ENCODE results near the gene NAA60.
"Not testable (repeated sequence)": the region's sequence is repeated elsewhere in the genome, so short reads cannot be mapped to it uniquely, and the experiment has no call there.

Gene NAA60

DNA sequence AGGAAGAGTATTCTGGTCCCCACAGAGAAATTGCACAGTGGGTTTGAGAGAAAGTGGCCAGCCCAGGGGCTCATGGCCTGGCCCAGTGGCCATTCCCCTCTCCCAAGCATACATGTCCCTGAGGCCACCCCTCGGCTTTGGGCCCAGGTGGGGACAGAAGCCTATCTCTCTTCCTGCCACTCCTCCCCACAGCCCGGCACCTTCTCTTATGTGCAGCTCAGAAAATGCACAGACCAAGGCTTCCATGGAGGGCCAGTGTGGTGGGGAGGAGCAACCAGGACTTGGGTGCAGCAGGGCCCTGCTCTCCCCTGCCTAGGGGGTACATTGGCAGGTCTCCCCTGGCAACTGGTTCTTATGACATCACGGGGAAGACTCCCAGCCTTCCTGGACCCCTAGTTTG is 51.7 kb downstream of the NAA60 start, which contains the start of gene C16orf90:
TSS of gene C16orf90 (minus strand) at position 314 of the 400 bp plus-strand sequence. CDS start at position 246, 68 bp downstream.
- Histone ChIP-seq H3K79me2 (ENCODE audit: control insufficient read depth, insufficient read depth, low read length, unreplicated experiment) (no peaks in the 10 kb centered on the region), H3K27me3 (ENCODE audit: insufficient read depth, low read length) (no peaks in the 10 kb centered on the region), H3K4me3 (ENCODE audit: low read depth, low read length) (no peak within 1 kb of the TSS), H3K36me3 (ENCODE audit: insufficient read depth, low read length) (no peaks in the 10 kb centered on the region), H3K27ac (ENCODE audit: low read depth, low read length) (no peak within 1 kb of the TSS), H2AFZ (ENCODE audit: low read length, unreplicated experiment) (no peak within 1 kb of the TSS), H3K4me1 (ENCODE audit: control insufficient read depth, insufficient read depth, low read length, unreplicated experiment) (no peaks in the 10 kb centered on the region)

DNA sequence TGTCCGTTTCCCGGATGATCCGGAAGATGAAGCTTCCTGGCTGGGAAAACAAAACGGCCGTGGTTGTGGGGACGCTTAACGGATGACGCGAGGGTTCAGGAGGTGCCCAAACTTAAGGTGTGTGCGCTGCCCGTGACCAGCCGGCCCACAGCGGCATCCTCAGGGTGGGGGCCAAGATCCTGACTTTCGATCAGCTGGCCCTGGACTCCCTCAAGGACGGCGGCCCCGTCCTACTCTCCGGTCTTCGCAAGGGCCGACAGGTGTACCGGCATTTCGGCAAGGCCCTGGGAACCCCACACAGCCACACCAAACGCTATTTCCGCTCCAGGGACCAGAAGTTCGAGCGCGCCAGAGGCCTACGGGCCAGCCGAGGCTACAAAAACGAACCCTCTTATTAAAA is 52.9 kb downstream of the NAA60 start:
- H3K79me2 ChIP-seq (ENCODE audit: control insufficient read depth, insufficient read depth, low read length, unreplicated experiment): no peaks in the 10 kb centered on the region
- no peak overlapping the region for H3K27ac ChIP-seq (ENCODE audit: low read depth, low read length)
- H3K36me3 ChIP-seq (ENCODE audit: insufficient read depth, low read length): no peaks in the 10 kb centered on the region
- H3K27me3 ChIP-seq (ENCODE audit: insufficient read depth, low read length): no peaks in the 10 kb centered on the region
- H3K4me3 ChIP-seq (ENCODE audit: low read depth, low read length): no peak overlapping the region
- H3K4me1 ChIP-seq (ENCODE audit: control insufficient read depth, insufficient read depth, low read length, unreplicated experiment): no peaks in the 10 kb centered on the region
- no peak overlapping the region for H2AFZ ChIP-seq (ENCODE audit: low read length, unreplicated experiment)

DNA sequence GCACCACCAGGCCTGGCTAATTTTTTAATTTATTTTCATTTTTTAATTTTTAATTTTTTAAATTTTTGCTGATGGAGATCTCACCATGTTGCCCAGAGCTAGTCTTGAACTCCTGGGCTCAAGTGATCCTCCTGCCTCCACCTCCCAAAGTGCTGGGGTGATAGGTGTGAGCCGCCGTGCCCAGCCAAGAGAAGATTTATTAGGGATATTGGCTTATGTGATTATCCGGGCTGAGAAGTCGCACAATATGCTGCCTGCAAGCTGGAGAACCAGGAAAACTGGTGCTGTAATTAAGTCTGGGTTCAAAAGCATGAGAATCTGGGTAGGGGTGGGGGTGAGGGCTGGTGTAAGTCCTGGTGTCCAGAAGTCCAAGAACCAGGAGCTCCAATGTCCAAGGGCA is 54.3 kb downstream of the NAA60 start:
- Histone ChIP-seq H3K4me3 (ENCODE audit: low read depth, low read length) (no peak overlapping the region), H3K79me2 (ENCODE audit: control insufficient read depth, insufficient read depth, low read length, unreplicated experiment) (peaks cover 12% of the 10 kb centered on the region), H3K27ac (ENCODE audit: low read depth, low read length) (no peak overlapping the region), H3K27me3 (ENCODE audit: insufficient read depth, low read length) (no peaks in the 10 kb centered on the region), H2AFZ (ENCODE audit: low read length, unreplicated experiment) (no peak overlapping the region), H3K36me3 (ENCODE audit: insufficient read depth, low read length) (no peaks in the 10 kb centered on the region), H3K4me1 (ENCODE audit: control insufficient read depth, insufficient read depth, low read length, unreplicated experiment) (peaks cover 11% of the 10 kb centered on the region)

DNA sequence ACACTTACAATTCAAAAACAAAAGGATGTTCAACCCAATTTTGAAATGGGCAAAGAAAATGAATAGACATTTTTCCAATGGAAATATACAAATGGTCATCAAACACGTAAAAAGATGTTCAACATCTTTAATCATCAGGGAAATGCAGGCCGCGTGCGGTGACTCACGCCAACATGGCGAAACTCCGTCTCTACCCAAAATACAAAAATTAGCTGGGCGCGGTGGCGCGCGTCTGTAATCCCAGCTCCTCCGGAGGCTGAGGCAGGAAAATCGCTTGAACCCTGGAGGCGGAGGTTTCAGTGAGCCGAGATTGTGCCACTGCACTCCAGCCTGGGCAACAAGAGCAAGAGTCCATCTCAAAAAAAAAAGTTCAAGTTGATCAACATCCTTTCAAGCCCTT is 55.5 kb downstream of the NAA60 start:
- Histone ChIP-seq H3K4me1 (ENCODE audit: control insufficient read depth, insufficient read depth, low read length, unreplicated experiment) (peaks cover 11% of the 10 kb centered on the region), H3K4me3 (ENCODE audit: low read depth, low read length) (no peak overlapping the region), H2AFZ (ENCODE audit: low read length, unreplicated experiment) (no peak overlapping the region), H3K27ac (ENCODE audit: low read depth, low read length) (no peak overlapping the region), H3K27me3 (ENCODE audit: insufficient read depth, low read length) (no peaks in the 10 kb centered on the region), H3K79me2 (ENCODE audit: control insufficient read depth, insufficient read depth, low read length, unreplicated experiment) (peaks cover 13% of the 10 kb centered on the region), H3K36me3 (ENCODE audit: insufficient read depth, low read length) (no peaks in the 10 kb centered on the region)

DNA sequence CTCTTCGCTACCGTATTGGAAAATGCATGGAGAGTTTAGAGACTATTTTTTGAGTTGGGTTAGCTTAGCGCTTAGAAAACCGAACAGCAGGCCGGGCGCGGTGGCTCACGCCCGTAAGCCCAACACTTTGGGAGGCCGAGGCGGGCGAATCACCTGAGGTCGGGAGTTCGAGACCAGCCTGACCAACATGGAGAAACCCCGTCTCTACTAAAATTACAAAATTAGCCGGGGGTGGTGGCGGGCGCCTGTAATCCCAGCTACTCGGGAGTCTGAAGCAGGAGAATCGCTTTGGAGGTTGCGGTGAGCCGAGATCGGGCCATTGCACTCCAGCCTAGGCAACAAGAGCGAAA is 57.9 kb downstream of the NAA60 start:
- Histone ChIP-seq H2AFZ (ENCODE audit: low read length, unreplicated experiment) (peak overlapping the region; percentile 69), H3K4me1 (ENCODE audit: control insufficient read depth, insufficient read depth, low read length, unreplicated experiment) (peaks cover 11% of the 10 kb centered on the region), H3K4me3 (ENCODE audit: low read depth, low read length) (peak overlapping the region; percentile 91), H3K79me2 (ENCODE audit: control insufficient read depth, insufficient read depth, low read length, unreplicated experiment) (peaks cover 13% of the 10 kb centered on the region), H3K27ac (ENCODE audit: low read depth, low read length) (peak overlapping the region; percentile 66)
- H3K27me3 ChIP-seq (ENCODE audit: insufficient read depth, low read length); H3K36me3 ChIP-seq (ENCODE audit: insufficient read depth, low read length): not testable (repeated sequence)

DNA sequence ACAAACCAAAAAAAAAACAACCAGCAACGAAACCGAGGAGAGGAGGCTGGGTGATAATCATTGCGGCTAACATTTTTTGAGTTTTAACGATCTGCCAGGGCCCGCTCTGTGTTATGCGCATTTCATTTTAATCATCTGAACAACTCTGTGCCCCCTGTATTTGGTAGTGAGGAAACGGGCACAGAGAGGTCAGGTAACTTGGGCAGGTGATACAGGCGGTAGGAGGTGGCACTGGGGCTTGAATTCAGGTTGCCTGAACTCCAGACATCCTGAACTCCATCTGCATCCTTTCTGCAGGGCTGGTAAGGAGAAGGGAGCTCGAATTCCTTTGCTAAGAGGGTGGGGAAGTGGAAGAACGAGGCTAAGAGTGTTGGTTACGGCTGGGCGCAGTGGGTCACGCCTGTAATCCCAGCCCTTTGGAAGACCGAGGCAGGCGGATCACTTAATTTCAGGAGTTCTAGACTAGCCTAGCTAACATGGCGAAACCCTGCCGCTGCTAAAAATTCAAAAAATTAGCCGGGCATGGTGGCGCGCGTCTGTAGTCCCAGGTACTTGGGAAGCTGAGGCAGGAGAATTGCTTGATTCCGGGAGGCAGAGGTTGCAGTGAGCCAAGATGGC is 58.4 kb downstream of the NAA60 start:
- Histone ChIP-seq H3K4me1 (ENCODE audit: control insufficient read depth, insufficient read depth, low read length, unreplicated experiment) (peaks cover 11% of the 10 kb centered on the region), H3K36me3 (ENCODE audit: insufficient read depth, low read length) (no peaks in the 10 kb centered on the region), H2AFZ (ENCODE audit: low read length, unreplicated experiment) (peak overlapping the region; percentile 69), H3K27ac (ENCODE audit: low read depth, low read length) (peak overlapping the region; percentile 66), H3K27me3 (ENCODE audit: insufficient read depth, low read length) (no peaks in the 10 kb centered on the region), H3K4me3 (ENCODE audit: low read depth, low read length) (peak overlapping the region; percentile 91), H3K79me2 (ENCODE audit: control insufficient read depth, insufficient read depth, low read length, unreplicated experiment) (peaks cover 13% of the 10 kb centered on the region)

DNA sequence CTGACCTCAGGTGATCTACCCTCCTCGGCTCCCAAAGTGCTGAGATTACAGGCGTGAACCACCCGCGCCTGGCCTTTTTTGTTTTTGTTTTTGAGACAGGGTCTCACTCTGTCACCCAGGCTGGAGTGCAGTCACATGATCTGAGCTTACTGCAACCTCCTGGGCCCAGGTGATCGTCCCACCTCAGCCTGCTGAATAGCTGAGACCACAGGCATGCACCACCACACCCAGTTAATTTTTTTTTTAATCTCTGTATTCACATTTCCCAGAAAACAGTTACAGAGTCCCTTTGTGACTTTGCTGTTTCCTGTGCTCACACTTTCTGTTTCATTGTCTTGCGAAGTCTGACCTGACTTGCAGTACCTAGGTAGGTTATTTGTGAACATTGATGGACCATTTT is 60.0 kb downstream of the NAA60 start:
- Histone ChIP-seq H3K27ac (ENCODE audit: low read depth, low read length) (no peak overlapping the region), H3K36me3 (ENCODE audit: insufficient read depth, low read length) (0 out of 2 replicates have a peak, but pooled peaks cover 4% of the 10 kb centered on the region)

DNA sequence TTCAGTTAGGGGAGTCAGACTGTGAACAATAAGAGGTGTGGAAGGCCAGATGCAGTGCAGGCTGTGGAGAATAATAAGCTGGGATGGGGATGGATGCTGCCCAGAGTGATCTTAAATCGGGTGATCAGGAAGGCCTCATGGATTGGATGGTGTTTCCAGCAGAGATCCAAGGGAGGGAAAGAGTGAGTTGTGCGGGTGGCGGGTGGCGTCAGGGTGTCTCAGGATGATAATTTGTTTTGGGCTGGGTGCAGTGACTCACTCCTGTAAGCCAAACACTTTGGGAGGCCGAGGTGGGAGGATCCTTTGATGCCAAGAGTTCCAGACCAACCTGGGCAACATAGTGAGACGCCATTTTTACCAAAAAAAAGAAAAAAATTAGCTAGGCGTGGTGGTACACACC is 65.3 kb downstream of the NAA60 start:
- H3K27ac ChIP-seq (ENCODE audit: low read depth, low read length): no peak overlapping the region
- 0 out of 2 replicates have a peak, but pooled peaks cover 13% of the 10 kb centered on the region for H3K36me3 ChIP-seq (ENCODE audit: insufficient read depth, low read length)
- no peaks in the 10 kb centered on the region for H3K79me2 ChIP-seq (ENCODE audit: control insufficient read depth, insufficient read depth, low read length, unreplicated experiment)

More for the DNA sequence above, 60.0 kb downstream of the NAA60 start:
- H3K4me1 ChIP-seq (ENCODE audit: control insufficient read depth, insufficient read depth, low read length, unreplicated experiment): peaks cover 11% of the 10 kb centered on the region
- no peaks in the 10 kb centered on the region for H3K27me3 ChIP-seq (ENCODE audit: insufficient read depth, low read length)
- H3K79me2 ChIP-seq (ENCODE audit: control insufficient read depth, insufficient read depth, low read length, unreplicated experiment): peaks cover 13% of the 10 kb centered on the region
- H3K4me3 ChIP-seq (ENCODE audit: low read depth, low read length): no peak overlapping the region
- no peak overlapping the region for H2AFZ ChIP-seq (ENCODE audit: low read length, unreplicated experiment)

DNA sequence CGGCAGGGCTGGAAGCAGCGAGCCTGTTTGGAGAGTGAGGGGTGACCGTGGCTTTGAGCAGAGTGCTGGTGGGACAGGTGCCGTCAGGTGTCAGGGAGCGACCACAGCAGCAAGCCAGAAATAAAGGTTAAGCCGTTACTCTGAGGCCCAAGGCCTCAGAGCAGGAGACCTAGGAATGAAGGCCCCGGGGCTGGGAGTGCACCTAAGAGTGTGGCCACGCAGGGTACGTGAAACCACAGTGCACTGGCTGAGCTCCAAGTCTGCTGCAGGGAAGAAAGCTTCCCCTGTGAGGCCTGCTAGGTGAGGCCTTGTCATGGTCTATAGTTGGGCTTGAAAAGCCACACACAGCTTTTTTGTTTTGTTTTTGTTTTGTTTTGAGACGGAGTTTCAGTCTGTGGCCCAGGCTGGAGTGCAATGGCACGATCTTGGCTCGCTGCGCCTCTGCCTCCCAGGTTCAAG is 66.0 kb downstream of the NAA60 start:
- Histone ChIP-seq H3K27ac (ENCODE audit: low read depth, low read length) (no peak overlapping the region), H2AFZ (ENCODE audit: low read length, unreplicated experiment) (no peak overlapping the region)

More for the DNA sequence above, 65.3 kb downstream of the NAA60 start:
- no peaks in the 10 kb centered on the region for H3K27me3 ChIP-seq (ENCODE audit: insufficient read depth, low read length)
- H3K4me3 ChIP-seq (ENCODE audit: low read depth, low read length): no peak overlapping the region
- no peaks in the 10 kb centered on the region for H3K4me1 ChIP-seq (ENCODE audit: control insufficient read depth, insufficient read depth, low read length, unreplicated experiment)
- no peak overlapping the region for H2AFZ ChIP-seq (ENCODE audit: low read length, unreplicated experiment)

DNA sequence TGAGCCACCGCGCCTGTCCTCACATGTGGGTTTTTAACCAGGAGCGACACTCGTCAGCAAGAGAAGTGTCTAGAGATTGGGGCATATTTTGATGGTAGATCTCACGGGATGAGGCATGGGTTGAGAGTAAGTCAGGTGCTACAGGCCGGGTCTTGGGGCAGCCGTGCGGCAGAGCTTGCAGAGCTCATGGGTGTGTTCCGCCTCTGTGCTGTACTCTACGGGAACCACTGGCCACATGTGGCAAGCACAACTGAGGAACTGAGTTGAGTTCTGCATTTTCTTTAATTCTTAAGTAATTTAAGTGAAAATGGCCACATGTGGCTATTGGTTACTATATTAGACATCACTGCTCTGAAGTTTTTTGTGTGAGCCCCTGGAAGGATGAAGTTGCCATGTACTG is 66.9 kb downstream of the NAA60 start:
- H3K4me1 ChIP-seq (ENCODE audit: control insufficient read depth, insufficient read depth, low read length, unreplicated experiment): peaks cover 10% of the 10 kb centered on the region
- H3K27me3 ChIP-seq (ENCODE audit: insufficient read depth, low read length): no peaks in the 10 kb centered on the region
- H3K36me3 ChIP-seq (ENCODE audit: insufficient read depth, low read length): peaks cover 13% of the 10 kb centered on the region; the same call in 1 of the 2 replicates
- no peaks in the 10 kb centered on the region for H3K79me2 ChIP-seq (ENCODE audit: control insufficient read depth, insufficient read depth, low read length, unreplicated experiment)
- H3K27ac ChIP-seq (ENCODE audit: low read depth, low read length): no peak overlapping the region
- no peak overlapping the region for H3K4me3 ChIP-seq (ENCODE audit: low read depth, low read length)
- no peak overlapping the region for H2AFZ ChIP-seq (ENCODE audit: low read length, unreplicated experiment)

More for the DNA sequence above, 66.0 kb downstream of the NAA60 start:
- H3K4me3 ChIP-seq (ENCODE audit: low read depth, low read length): no peak overlapping the region
- no peaks in the 10 kb centered on the region for H3K27me3 ChIP-seq (ENCODE audit: insufficient read depth, low read length)
- H3K36me3 ChIP-seq (ENCODE audit: insufficient read depth, low read length): 0 out of 2 replicates have a peak, but pooled peaks cover 13% of the 10 kb centered on the region
- peaks cover 4% of the 10 kb centered on the region for H3K4me1 ChIP-seq (ENCODE audit: control insufficient read depth, insufficient read depth, low read length, unreplicated experiment)
- no peaks in the 10 kb centered on the region for H3K79me2 ChIP-seq (ENCODE audit: control insufficient read depth, insufficient read depth, low read length, unreplicated experiment)

Data from ACC112 (cell line).